Lower lobe of right lung (tissue), 2 donors: ENCODE data around the gene PTN. TPM values are rescaled to one million over a fixed set of nuclear protein-coding genes. Genes with fewer than 3 reads are reported as not detected.
"Not testable (repeated sequence)": the region's sequence is repeated elsewhere in the genome, so short reads cannot be mapped to it uniquely, and the experiment has no call there.

Experiments used
- ATAC-seq, 2 donors: fragments of 200-7000 bp; cut with Tn5 transposase; one replicate each; pipeline ENCODE4 v1.9.1; 2020 to 2022; ENCODE audit warnings: mild to moderate bottlenecking in 2 of 2, moderate library complexity in 2 of 2
- DNase-seq: peaks from one replicate; pipeline ENCODE4 v3.0.0-alpha.2; 2020
- H3K27ac ChIP-seq: fragments of 200-600 bp; one replicate; pipeline ENCODE4 v1.8.0; 2022
- H3K27me3 ChIP-seq: fragments of 200-600 bp; one replicate; pipeline ENCODE4 v1.8.0; 2022; ENCODE audit warnings: low read depth
- H3K36me3 ChIP-seq: fragments of 200-600 bp; one replicate; pipeline ENCODE4 v1.8.0; 2022; ENCODE audit warnings: mild to moderate bottlenecking
- H3K4me1 ChIP-seq: fragments of 200-600 bp; one replicate; pipeline ENCODE4 v1.8.0; 2022
- H3K4me3 ChIP-seq: fragments of 200-600 bp; one replicate; pipeline ENCODE4 v1.8.0; 2022; ENCODE audit warnings: mild to moderate bottlenecking
- H3K9me3 ChIP-seq: fragments of 200-600 bp; one replicate; pipeline ENCODE4 v1.8.0; 2022
- CTCF ChIP-seq: fragments of 200-600 bp; IDR thresholded peaks from one replicate; pipeline ENCODE4 v1.8.0; 2022; ENCODE audit warnings: antibody characterized with exemption, mild to moderate bottlenecking
- intact Hi-C: fragments of 100-400 bp; cut with DNase I; formaldehyde crosslinking; loops from one replicate; pipeline ENCODE4 v1.11.0; 2022
- total RNA-seq: library from RNA; stranded (reverse); fragmentation: NEBNext Ultra II Directional; extraction: Animal tissue kit (Norgen Biotek cat#: 25700); gene quantifications from one replicate; pipeline ENCODE4 v1.2.1, GENCODE V29; 2021
- donor health status: DM: no; HTN: yes; CAD: no; lungs with severe emphysema.

The PTN gene
- total RNA-seq, 1 donor from 2014 or later, result 6.3 TPM

- TF ChIP-seq CTCF, result no peak
Measured at GRCh38 chr7:137283153-137283552, 60.4 kb downstream of the PTN start.

GRCh38 chr7:137282043-137282442 is 61.5 kb downstream of the PTN start:
- TF ChIP-seq CTCF, result no peak
- intact Hi-C loops, result no loop called here
- H3K4me3 ChIP-seq, result no peak overlapping the region
- no peaks in the 10 kb centered on the region for H3K36me3 ChIP-seq
- H3K27ac ChIP-seq, result no peak overlapping the region
- no peaks in the 10 kb centered on the region for H3K4me1 ChIP-seq
- DNase-seq, result no peak
- no peak for ATAC-seq
- no peaks in the 10 kb centered on the region for H3K9me3 ChIP-seq
- no peaks in the 10 kb centered on the region for H3K27me3 ChIP-seq

More at GRCh38 chr7:137283153-137283552, 60.4 kb downstream of the PTN start:
- intact Hi-C loops, result no loop called here
- H3K9me3 ChIP-seq, result no peaks in the 10 kb centered on the region
- H3K27me3 ChIP-seq, result no peaks in the 10 kb centered on the region
- H3K27ac ChIP-seq, result no peak overlapping the region
- no peaks in the 10 kb centered on the region for H3K36me3 ChIP-seq
- no peak overlapping the region for H3K4me3 ChIP-seq
- H3K4me1 ChIP-seq, result no peaks in the 10 kb centered on the region
- ATAC-seq (no peak), DNase-seq (no peak)

GRCh38 chr7:137276189-137276588 is 67.3 kb downstream of the PTN start:
- DNase-seq, result no peak
- ATAC-seq, result no peak
- TF ChIP-seq CTCF, result no peak
- no peak overlapping the region for H3K4me3 ChIP-seq
- H3K36me3 ChIP-seq, result no peaks in the 10 kb centered on the region
- intact Hi-C loops, result no loop called here
- no peaks in the 10 kb centered on the region for H3K27me3 ChIP-seq
- no peaks in the 10 kb centered on the region for H3K9me3 ChIP-seq
- no peaks in the 10 kb centered on the region for H3K4me1 ChIP-seq
- no peak overlapping the region for H3K27ac ChIP-seq

DNA sequence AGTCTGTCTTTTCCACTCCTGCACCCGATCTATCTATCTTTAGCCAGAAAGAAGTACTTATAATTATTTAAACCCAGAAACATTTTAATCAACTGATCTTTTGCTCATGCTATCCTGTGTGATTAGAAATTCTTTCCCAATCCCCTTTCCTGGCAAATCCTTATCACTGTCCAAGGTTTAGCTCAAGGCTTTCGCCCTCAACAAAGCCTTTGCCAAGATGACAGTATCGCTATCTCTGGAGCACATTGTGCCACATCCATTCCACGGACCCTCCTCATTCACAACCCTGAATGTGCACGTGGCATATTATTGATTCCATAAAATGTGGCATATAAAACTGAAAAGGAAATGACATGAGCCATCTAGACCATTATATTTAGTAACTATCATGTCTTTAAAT is 71.3 kb downstream of the PTN start:
- Histone ChIP-seq H3K9me3 (no peaks in the 10 kb centered on the region), H3K4me1 (no peaks in the 10 kb centered on the region), H3K27ac (no peak overlapping the region), H3K27me3 (no peaks in the 10 kb centered on the region), H3K4me3 (no peak overlapping the region), H3K36me3 (no peaks in the 10 kb centered on the region)
- intact Hi-C loops, result no loop called here
- DNase-seq (no peak), ATAC-seq (no peak)
- no peak for TF ChIP-seq CTCF

DNA sequence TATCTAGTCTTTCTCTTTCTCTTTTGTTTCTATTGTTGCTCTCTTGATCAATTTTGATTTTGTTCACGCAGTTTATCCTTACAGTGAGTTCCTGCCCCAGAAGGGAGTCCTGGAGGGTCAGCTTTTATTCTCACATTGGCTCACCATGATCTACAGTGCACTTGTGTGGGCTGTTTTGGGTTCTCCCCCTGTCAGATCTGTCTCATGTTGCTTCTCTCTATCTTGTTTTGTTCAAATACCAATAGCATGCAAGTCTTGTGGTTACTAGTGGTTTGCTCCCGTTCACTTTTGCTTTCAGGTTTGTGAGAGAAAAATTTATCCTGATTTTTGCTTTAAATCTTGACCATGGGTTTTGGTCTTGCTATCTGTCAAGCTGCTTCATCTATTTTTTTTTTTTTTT is 74.3 kb downstream of the PTN start:
- DNase-seq, result no peak
- Histone ChIP-seq H3K27me3 (no peaks in the 10 kb centered on the region), H3K4me3 (no peak overlapping the region), H3K9me3 (no peaks in the 10 kb centered on the region), H3K4me1 (no peaks in the 10 kb centered on the region), H3K36me3 (no peaks in the 10 kb centered on the region), H3K27ac (no peak overlapping the region)
- no peak for TF ChIP-seq CTCF
- intact Hi-C loops, result no loop called here
- no peak for ATAC-seq

DNA sequence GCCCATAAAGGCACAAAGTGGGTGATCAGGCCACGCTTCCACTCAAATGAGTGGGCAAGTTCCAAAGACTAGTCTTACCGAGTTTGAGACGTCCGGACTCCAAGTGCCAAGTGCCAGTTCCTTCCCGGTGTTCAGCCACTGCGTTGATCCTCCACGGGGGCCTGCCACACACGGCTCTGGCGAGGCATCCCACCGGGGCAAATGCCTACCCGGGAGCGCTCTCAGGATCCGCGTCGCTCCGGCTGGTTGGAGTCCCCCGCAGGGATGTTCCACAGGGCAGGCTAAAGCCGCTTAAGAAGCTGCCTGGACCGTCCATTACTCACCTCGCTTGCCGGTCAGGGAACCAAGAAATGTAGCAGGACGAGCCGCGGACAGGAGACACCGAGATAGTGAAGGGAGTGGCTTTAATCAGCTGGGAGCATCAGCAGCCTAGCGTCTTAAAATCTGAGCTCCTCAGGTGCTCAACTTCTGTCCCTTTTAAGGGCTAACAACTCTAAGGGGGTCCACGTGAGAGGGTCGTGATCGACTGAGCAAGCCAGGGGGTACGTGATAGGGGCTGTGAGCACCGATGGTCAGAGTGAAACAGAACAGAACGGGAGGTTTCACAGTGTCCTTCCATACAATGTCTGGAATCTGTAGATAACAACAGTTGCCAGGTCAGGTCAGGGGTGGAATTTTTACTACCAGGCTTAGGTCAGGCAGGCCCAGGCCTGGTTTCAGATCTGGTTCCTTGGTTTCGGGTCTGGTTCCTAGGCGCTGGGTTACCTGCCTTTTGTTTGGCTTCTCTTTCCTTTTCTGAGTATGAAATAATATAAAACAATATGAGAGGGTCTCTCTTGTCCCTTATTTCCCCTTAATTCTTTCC is 75.3 kb downstream of the PTN start:
- intact Hi-C loops, H3K4me1 ChIP-seq, H3K4me3 ChIP-seq, H3K9me3 ChIP-seq, H3K27me3 ChIP-seq, H3K27ac ChIP-seq, ATAC-seq, DNase-seq, H3K36me3 ChIP-seq: not testable (repeated sequence)
